GM21528 (cell line): Measurements from ENCODE around the gene PCDHGA1.
"Not testable (repeated sequence)": the region's sequence is repeated elsewhere in the genome, so short reads cannot be mapped to it uniquely, and the experiment has no call there.

Experiments used
- ATAC-seq: cut with Tn5 transposase; IDR thresholded peaks from one replicate; pipeline ENCODE4 v1.9.1; 2021; ENCODE audit warnings: mild to moderate bottlenecking, moderate library complexity; ENCODE audit not compliant: unreplicated experiment, low FRiP score

PCDHGA1 gene

DNA sequence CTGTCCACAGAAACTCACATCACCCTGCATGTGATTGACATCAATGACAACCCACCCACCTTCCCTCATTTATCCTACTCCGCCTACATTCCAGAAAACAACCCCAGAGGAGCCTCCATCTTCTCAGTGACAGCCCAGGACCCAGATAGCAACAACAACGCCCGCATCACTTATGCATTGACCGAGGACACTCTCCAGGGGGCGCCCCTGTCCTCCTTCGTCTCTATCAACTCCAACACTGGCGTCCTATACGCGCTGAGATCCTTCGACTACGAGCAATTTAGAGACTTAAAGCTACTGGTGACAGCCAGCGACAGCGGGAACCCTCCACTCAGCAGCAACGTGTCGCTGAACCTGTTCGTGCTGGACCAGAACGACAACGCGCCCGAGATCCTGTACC, 15.0 kb downstream of the PCDHGA1 start:
- no peak for ATAC-seq

DNA sequence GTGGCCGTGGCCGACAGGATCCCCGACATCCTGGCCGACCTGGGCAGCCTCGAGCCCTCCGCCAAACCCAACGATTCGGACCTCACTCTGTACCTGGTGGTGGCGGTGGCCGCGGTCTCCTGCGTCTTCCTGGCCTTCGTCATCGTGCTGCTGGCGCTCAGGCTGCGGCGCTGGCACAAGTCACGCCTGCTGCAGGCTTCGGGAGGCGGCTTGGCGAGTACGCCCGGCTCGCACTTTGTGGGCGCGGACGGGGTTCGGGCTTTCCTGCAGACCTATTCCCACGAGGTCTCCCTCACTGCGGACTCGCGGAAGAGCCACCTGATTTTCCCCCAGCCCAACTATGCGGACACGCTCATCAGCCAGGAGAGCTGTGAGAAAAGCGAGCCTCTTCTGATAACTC, 15.7 kb downstream of the PCDHGA1 start:
- not testable (repeated sequence) for ATAC-seq

DNA sequence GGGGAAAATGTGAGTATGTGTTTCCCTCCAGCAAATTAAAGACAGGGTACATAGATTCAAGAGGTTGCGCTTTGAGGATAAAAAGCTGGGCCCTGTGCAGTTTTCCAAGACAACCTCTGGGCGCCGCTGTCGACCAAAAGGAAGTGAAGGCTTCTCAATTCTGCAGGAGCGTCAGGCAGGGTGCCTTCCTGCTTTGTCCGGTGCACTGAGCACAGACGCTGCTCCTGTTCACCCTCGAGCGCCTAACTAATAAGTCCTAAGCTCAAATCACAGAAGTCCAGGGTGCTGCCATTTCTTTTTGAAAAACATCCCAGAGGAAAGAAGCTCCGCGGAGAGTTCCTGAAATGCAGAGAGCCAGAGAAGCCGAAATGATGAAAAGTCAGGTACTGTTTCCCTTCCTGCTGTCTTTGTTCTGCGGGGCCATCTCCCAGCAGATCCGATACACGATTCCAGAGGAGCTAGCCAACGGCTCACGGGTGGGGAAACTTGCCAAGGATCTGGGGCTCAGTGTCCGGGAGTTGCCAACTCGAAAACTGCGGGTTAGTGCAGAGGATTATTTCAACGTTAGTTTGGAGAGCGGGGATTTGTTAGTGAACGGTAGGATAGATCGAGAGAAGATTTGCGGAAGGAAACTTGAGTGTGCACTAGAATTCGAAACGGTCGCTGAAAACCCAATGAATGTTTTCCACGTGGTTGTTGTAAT, 19.8 kb downstream of the PCDHGA1 start, which contains the start of gene PCDHGB1:
PCDHGB1 (plus strand) TSS at position 183 of the 703 bp plus-strand sequence; CDS start at position 345, 162 bp downstream.
- peak; percentile 55 for ATAC-seq

DNA sequence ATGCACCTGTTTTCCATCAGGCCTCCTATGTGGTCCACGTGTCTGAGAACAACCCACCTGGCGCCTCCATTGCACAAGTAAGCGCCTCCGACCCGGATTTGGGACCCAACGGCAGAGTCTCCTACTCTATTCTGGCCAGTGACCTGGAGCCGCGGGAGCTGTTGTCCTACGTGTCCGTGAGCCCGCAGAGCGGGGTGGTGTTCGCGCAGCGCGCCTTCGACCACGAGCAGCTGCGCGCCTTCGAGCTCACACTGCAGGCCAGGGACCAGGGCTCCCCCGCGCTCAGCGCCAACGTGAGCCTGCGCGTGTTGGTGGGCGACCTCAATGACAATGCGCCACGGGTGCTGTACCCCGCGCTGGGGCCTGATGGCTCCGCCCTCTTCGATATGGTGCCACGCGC, 21.3 kb downstream of the PCDHGA1 start:
- ATAC-seq, result no peak

DNA sequence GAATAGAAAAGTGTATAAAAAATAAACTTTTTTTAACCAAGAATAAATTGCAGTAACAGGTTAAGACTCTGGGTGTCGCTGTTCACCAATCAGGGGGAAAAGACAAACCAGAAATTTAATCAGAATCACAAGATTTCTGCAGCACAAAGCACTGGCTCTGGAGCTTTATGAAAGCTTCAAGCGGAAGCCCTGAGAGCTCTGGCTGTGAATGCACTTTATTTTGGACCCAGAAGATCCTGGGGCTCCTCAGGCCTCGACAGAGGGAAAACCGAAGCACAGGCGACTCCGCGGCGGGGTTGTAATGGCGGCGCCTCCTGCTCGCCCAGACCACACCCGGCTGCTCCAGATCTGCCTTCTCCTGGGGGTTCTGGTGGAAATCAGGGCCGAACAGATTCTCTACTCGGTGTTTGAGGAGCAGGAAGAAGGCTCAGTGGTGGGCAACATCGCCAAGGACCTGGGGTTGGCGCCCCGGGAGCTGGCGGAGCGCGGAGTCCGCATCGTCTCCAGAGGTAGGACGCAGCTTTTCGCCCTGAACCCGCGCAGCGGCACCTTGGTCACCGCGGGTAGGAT, 24.7 kb downstream of the PCDHGA1 start, which contains the start of gene PCDHGA4:
PCDHGA4 (plus strand) TSS at position 122 of the 570 bp plus-strand sequence; CDS start at position 209, 87 bp downstream.
- no peak for ATAC-seq

DNA sequence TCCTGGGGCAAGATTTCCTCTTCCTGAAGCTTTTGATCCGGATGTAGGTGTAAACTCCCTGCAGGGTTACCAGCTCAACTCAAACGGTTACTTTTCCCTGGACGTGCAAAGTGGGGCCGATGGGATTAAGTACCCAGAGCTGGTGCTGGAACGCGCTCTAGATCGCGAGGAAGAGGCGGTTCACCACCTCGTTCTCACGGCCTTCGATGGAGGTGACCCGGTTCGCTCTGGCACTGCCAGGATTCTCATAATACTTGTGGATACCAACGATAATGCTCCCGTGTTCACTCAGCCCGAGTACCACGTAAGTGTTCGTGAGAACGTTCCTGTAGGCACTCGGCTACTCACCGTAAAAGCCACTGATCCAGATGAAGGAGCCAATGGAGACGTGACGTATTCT, 25.3 kb downstream of the PCDHGA1 start:
- ATAC-seq, result no peak

DNA sequence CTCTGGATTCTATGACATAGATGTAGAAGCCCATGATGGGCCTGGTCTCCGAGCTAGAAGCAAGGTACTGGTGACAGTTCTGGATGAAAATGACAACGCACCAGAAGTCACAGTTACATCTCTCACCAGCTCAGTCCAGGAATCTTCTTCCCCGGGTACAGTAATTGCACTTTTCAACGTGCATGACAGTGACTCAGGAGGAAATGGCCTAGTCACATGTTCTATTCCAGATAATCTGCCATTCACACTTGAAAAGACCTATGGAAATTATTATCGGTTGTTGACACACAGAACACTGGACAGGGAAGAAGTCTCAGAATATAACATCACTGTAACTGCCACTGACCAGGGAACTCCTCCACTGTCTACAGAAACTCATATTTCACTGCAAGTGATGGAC, 25.8 kb downstream of the PCDHGA1 start:
- ATAC-seq, result no peak

DNA sequence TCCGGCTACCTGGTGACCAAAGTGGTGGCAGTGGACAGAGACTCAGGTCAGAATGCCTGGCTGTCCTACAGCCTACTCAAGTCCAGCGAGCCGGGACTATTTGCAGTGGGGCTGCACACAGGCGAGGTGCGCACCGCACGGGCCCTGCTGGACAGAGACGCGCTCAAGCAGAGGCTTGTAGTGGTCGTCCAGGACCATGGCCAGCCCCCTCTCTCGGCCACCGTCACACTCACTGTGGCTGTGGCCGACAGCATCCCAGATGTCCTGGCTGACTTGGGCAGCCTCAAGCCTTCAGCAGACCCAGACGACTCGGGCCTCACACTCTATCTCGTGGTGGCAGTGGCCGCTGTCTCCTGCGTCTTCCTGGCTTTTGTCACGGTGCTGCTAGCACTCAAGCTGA, 26.6 kb downstream of the PCDHGA1 start:
- no peak for ATAC-seq

DNA sequence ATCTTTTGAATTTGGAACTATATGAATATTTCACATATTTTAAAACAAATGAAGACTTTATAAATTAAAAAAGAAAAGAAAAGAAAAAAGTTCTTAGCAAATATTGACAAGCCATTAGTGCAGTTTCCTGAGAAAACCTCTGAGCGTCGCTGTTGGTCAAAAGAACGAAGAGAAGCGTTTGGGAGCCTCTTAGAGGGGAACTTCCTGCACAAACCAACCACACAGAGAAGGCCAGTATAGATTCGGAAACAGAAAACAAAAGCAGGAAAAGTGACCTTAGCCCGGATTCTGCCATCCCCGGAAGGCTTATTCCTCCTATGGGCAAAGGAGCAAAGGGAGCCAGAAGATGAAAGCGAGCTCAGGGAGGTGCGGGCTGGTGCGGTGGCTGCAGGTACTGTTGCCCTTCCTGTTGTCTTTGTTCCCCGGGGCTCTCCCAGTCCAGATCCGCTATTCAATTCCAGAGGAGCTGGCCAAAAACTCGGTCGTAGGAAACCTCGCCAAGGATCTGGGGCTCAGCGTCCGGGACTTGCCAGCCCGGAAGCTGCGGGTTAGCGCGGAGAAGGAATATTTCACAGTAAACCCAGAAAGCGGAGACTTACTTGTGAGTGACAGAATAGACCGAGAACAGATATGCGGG, 29.6 kb downstream of the PCDHGA1 start, which contains the start of gene PCDHGB2:
PCDHGB2 (plus strand) TSS at position 205 of the 637 bp plus-strand sequence; CDS start at position 347, 142 bp downstream.
- ATAC-seq, result no peak

DNA sequence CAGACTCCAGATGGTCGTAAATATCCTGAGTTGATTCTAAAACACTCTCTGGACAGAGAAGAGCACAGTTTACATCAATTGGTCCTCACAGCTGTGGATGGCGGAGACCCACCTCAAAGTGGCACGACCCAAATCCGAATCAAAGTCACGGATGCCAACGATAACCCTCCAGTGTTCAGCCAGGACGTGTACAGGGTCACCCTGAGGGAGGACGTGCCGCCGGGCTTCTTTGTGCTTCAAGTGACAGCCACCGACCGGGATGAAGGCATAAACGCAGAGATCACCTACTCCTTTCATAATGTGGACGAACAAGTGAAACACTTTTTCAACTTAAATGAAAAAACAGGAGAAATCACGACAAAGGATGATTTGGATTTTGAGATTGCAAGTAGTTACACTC, 30.4 kb downstream of the PCDHGA1 start:
- ATAC-seq, result no peak

DNA sequence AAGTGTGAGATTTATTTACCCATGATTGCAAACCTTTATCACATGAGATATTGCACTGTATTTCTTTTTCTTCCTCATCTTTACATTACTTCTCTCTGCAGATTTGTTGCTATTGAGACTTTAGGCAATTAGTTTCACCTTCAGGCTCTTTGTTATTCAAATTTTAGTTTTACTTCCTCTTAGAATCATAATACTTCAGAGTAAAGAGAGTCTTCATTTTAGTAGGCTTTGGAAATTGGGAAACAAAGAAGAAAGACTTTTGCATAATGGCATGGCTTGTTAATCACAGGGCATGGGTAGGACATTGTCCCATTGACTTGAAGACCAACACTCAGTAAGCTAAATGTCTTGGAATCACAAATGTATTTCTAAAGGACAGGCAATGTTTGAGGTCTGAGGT, 32.4 kb downstream of the PCDHGA1 start:
- ATAC-seq, result no peak

DNA sequence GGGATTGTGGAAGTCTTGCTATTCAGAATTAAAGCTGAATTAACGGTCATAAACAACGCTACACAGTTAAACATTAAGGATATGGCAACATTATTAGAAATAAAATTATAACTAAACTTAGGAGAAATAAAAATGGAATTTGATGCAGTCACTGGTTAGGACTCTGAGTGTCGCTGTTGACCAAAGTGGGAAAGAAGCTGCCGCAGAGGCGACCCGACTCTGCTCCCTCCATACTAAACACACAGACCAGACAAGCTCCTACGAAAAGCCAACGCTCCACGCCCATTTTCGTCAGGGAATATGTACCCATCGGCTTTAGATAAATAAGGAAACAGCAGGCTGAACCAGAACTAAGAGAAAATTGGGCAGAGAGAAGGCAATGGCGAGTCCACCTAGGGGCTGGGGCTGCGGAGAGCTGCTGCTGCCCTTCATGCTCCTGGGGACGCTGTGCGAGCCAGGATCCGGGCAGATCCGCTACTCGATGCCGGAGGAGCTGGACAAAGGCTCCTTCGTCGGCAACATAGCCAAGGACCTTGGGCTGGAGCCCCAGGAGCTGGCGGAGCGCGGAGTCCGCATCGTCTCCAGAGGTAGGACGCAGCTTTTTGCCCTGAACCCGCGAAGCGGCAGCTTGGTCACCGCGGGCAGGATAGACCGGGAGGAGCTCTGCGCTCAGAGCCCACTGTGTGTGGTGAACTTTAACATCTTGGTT, 33.8 kb downstream of the PCDHGA1 start, which contains the start of gene PCDHGA5:
PCDHGA5 (plus strand) TSS at position 211 of the 709 bp plus-strand sequence; CDS start at position 380, 169 bp downstream.
- ATAC-seq, result no peak

DNA sequence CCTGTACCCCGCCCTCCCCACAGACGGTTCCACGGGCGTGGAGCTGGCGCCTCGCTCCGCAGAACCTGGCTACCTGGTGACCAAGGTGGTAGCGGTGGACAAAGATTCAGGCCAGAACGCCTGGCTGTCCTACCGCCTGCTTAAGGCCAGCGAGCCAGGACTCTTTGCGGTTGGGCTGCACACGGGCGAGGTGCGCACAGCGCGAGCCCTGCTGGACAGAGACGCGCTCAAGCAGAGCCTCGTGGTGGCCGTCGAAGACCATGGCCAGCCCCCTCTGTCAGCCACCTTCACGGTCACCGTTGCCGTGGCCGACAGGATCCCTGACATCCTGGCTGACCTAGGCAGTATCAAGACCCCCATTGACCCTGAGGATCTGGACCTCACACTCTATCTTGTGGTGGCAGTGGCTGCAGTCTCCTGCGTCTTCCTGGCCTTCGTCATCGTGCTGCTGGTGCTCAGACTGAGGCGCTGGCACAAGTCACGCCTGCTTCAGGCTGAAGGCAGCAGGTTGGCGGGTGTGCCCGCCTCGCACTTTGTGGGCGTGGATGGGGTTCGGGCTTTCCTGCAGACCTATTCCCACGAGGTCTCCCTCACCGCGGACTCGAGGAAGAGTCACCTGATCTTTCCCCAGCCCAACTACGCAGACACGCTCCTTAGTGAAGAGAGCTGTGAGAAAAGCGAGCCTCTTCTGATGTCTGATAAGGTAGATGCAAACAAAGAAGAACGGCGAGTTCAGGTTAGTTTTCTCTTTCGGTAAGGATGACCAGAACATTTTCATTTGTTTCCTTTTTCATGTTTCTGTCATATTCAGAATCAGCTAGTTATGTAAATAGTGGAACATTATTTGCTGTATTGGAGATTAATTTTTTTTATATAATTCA, 35.9 kb downstream of the PCDHGA1 start:
- no peak for ATAC-seq

DNA sequence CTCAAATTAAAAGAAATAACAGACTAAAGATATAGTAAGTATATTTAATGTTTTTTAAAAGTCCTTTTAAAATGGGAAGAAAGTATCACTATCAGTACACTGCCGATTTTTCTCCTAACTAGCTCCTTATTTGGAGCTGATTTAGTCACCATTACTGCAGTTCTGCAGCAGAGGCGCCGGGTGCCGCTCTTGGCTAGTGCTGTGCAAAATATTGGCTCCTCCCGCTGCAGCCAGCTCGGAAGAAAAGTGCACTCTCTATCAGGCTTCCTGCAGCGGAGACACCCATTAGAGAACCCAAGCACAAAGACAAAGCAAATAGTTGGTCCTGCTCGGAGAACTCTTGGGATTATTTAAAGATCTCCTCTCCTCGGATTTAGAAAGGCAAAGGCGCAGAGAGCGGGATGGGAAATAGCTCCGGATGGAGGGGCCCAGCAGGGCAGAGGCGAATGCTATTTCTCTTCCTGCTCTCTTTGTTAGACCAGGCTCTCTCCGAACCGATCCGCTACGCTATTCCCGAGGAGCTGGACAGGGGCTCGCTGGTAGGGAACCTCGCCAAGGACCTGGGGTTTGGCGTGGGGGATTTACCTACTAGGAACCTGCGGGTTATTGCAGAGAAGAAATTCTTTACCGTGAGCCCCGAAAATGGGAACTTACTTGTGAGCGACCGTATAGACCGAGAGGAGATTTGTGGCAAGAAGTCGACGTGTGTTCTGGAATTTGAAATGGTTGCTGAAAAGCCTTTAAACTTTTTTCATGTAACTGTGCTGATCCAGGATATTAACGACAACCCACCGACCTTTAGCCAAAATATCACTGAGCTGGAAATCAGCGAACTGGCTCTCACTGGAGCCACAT, 39.9 kb downstream of the PCDHGA1 start, which contains the start of gene PCDHGB3:
PCDHGB3 (plus strand) TSS at position 249 of the 855 bp plus-strand sequence; CDS start at position 402, 153 bp downstream.
- ATAC-seq, result peak; percentile 57

DNA sequence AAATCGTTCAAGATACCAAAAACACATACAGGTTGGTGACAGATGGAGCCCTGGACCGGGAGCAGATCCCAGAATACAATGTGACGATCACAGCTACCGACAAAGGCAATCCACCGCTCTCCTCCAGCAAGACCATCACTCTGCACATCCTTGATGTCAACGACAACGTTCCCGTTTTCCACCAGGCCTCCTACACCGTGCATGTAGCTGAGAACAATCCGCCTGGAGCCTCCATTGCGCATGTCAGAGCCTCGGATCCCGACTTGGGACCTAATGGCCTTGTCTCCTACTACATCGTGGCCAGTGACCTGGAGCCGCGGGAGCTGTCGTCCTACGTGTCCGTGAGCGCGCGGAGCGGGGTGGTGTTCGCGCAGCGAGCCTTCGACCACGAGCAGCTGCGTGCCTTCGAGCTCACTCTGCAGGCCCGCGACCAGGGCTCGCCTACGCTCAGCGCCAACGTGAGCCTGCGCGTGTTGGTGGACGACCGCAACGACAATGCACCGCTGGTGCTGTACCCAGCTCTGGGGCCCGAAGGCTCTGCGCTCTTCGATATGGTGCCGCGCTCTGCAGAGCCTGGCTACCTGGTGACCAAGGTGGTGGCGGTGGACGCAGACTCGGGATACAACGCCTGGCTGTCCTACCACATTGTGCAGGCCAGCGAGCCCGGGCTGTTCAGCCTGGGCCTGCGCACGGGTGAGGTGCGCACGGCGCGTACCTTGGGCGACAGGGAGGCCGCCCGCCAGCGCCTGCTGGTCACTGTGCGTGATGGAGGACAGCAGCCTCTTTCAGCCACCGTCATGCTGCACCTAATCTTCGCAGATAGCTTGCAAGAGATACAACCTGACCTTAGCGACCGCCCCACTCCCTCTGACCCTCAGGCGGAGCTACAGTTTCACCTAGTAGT, 41.5 kb downstream of the PCDHGA1 start:
- ATAC-seq, result no peak

DNA sequence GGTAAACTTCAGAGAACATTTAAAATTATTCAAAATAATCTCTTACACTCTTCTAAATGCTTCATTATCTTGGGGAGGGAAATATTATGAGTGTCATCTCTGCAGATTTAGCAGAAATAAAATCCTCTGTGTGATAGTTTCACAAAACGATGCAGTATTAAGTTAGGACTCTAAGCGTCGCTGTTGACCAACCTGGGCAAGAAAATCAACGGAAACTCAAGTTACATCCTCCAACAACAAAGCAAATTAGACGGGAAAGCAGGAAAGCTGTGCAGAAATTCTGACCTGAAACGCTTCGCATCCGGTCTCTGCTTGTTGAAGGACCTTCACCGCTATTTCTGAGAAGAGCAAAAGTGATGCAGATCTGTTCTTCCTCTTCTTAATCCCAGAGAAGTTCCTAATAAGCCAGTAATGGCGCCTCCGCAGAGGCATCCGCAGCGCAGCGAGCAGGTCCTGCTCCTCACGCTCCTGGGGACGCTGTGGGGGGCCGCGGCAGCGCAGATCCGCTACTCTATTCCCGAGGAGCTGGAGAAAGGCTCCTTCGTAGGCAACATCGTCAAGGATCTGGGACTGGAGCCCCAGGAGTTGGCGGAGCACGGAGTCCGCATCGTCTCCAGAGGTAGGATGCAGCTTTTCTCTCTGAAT, 43.5 kb downstream of the PCDHGA1 start, which contains the start of gene PCDHGA6:
PCDHGA6 (plus strand) TSS at position 219 of the 645 bp plus-strand sequence; CDS start at position 412, 193 bp downstream.
- no peak for ATAC-seq

DNA sequence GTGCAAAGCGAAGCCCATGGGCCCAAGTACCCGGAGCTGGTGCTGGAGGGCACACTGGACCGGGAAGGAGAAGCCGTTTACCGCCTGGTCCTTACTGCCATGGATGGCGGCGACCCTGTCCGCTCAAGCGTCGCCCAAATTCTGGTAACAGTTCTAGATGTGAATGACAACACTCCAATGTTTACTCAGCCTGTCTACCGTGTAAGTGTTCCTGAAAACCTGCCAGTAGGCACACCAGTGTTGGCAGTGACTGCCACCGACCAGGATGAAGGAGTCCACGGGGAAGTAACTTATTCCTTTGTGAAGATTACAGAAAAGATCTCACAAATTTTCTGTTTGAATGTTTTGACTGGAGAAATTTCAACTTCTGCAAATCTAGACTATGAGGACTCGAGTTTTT, 44.3 kb downstream of the PCDHGA1 start:
- ATAC-seq, result no peak
